Effector CD4-positive, alpha-beta T cell (primary cell): ENCODE data around the gene BTC.
"Not testable (repeated sequence)": the region's sequence is repeated elsewhere in the genome, so short reads cannot be mapped to it uniquely, and the experiment has no call there.

Experiments used
- DNase-seq: peaks from one replicate; pipeline ENCODE4 v3.0.0-alpha.2; 2020

Gene BTC

GRCh38 chr4:74757136-74757535 is 37.2 kb downstream of the BTC start:
- no peak for DNase-seq

- DNase-seq = no peak
Measured at GRCh38 chr4:74755486-74755885, 38.8 kb downstream of the BTC start.

GRCh38 chr4:74754218-74754617 is 40.1 kb downstream of the BTC start:
- DNase-seq = no peak

GRCh38 chr4:74752798-74753197 is 41.5 kb downstream of the BTC start:
- no peak for DNase-seq

GRCh38 chr4:74751856-74752255 is 42.5 kb downstream of the BTC start:
- no peak for DNase-seq

GRCh38 chr4:74751247-74751646 is 43.1 kb downstream of the BTC start:
- DNase-seq = no peak

GRCh38 chr4:74742185-74742584 is 52.1 kb downstream of the BTC start:
- DNase-seq = no peak

GRCh38 chr4:74738464-74739143 is 55.7 kb downstream of the BTC start:
- DNase-seq = no peak

- DNase-seq = no peak
Measured at GRCh38 chr4:74734995-74735394, 59.3 kb downstream of the BTC start.

GRCh38 chr4:74733756-74734155 is 60.6 kb downstream of the BTC start:
- DNase-seq = no peak

- DNase-seq = no peak
Measured at GRCh38 chr4:74724979-74725378, 69.3 kb downstream of the BTC start.

- DNase-seq = no peak
Measured at GRCh38 chr4:74716436-74716765, 77.9 kb downstream of the BTC start.

- DNase-seq = no peak
Measured at GRCh38 chr4:74715706-74716435, 78.5 kb downstream of the BTC start.

GRCh38 chr4:74714611-74715130 is 79.7 kb downstream of the BTC start:
- no peak for DNase-seq

GRCh38 chr4:74708135-74708534 is 86.2 kb downstream of the BTC start:
- DNase-seq = not testable (repeated sequence)
